Measurements from ENCODE around the gene ATCAY.

- no peak for TF ChIP-seq MAX (IDR thresholded peaks at IDR 0.05)
- TF ChIP-seq TAF1 (IDR thresholded peaks at IDR 0.05; ENCODE audit: low read depth) = no peak
- no peak for TF ChIP-seq ZBTB7A (IDR thresholded peaks at IDR 0.05; ENCODE audit: low read depth)
- no peak for TF ChIP-seq EP300 (IDR thresholded peaks at IDR 0.05; ENCODE audit: borderline replicate concordance)
- TF ChIP-seq TCF12 (IDR thresholded peaks at IDR 0.05; ENCODE audit: low read depth) = no peak
- TF ChIP-seq REST (IDR thresholded peaks at IDR 0.05; ENCODE audit: low read depth) = no peak
- TF ChIP-seq RAD21 (IDR thresholded peaks at IDR 0.05; ENCODE audit: low read depth) = no peak
- TF ChIP-seq EGR1 (IDR thresholded peaks at IDR 0.05) = no peak
These were observed 29.6 kb downstream of the ATCAY start for GRCh38 chr19:3910105-3910504.
